Measurements from ENCODE around the gene ARHGEF3.
"Not testable (repeated sequence)": the region's sequence is repeated elsewhere in the genome, so short reads cannot be mapped to it uniquely, and the experiment has no call there.

ARHGEF3 gene

GRCh38 chr3:56720849-56721248 lies 80.9 kb downstream of the ARHGEF3 start:
- peak overlapping the region; percentile 68 for H3K27ac ChIP-seq
- TF ChIP-seq ZFX (IDR thresholded peaks at IDR 0.05; ENCODE audit: borderline replicate concordance) (no peak), CTCF (IDR thresholded peaks at IDR 0.05) (no peak)

GRCh38 chr3:56718809-56719208 lies 82.9 kb downstream of the ARHGEF3 start:
- not testable (repeated sequence) for H3K27ac ChIP-seq

- H3K27ac ChIP-seq = no peak overlapping the region
- TF ChIP-seq ZFX (IDR thresholded peaks at IDR 0.05; ENCODE audit: borderline replicate concordance) = no peak
Observed at GRCh38 chr3:56711344-56711743, 90.4 kb downstream of the ARHGEF3 start.

GRCh38 chr3:56707412-56707811 lies 94.3 kb downstream of the ARHGEF3 start:
- TF ChIP-seq CTCF (IDR thresholded peaks at IDR 0.05) = peak; percentile 74
- not testable (repeated sequence) for H3K27ac ChIP-seq

GRCh38 chr3:56706629-56707028 lies 95.1 kb downstream of the ARHGEF3 start:
- no peak for TF ChIP-seq CTCF (IDR thresholded peaks at IDR 0.05)
- TF ChIP-seq ZFX (IDR thresholded peaks at IDR 0.05; ENCODE audit: borderline replicate concordance) = no peak
- no peak overlapping the region for H3K27ac ChIP-seq

GRCh38 chr3:56704706-56705105 lies 97.0 kb downstream of the ARHGEF3 start:
- no peak overlapping the region for H3K27ac ChIP-seq
- TF ChIP-seq ZFX (IDR thresholded peaks at IDR 0.05; ENCODE audit: borderline replicate concordance) (no peak), CTCF (IDR thresholded peaks at IDR 0.05) (no peak)

GRCh38 chr3:56702490-56703315 lies 99.0 kb downstream of the ARHGEF3 start:
- TF ChIP-seq ZFX (IDR thresholded peaks at IDR 0.05; ENCODE audit: borderline replicate concordance) (no peak), CTCF (IDR thresholded peaks at IDR 0.05) (peak; percentile 86)
- H3K27ac ChIP-seq = no peak overlapping the region

- no peak overlapping the region for H3K27ac ChIP-seq
- TF ChIP-seq ZFX (IDR thresholded peaks at IDR 0.05; ENCODE audit: borderline replicate concordance) (no peak), CTCF (IDR thresholded peaks at IDR 0.05) (no peak)
Observed at GRCh38 chr3:56700151-56700550, 101.6 kb downstream of the ARHGEF3 start.
